GM06990 (cell line): ENCODE results near the gene MCM3AP.
A peak's percentile ranks its signal among the peaks of the same experiment; 100 is the strongest.

Experiments
- DNase-seq: peaks from one replicate; pipeline ENCODE4 v3.0.0-alpha.2; 2011; ENCODE audit not compliant: insufficient read length; ENCODE audit errors: extremely low read depth
- H3K27me3 ChIP-seq: replicated peaks from 2 replicates; pipeline ENCODE4 v1.6.0; 2011; ENCODE audit warnings: low read length; ENCODE audit not compliant: control insufficient read depth, insufficient read depth
- H3K36me3 ChIP-seq: 2 replicates; pipeline ENCODE4 v1.5.1; 2011; ENCODE audit warnings: low read length; ENCODE audit not compliant: control insufficient read depth, insufficient read depth
- H3K4me3 ChIP-seq: replicated peaks from 2 replicates; pipeline ENCODE4 v1.5.1; 2011; ENCODE audit warnings: low read depth, mild to moderate bottlenecking, control low read depth, low read length
- CTCF ChIP-seq: IDR thresholded peaks from 2 replicates; pipeline ENCODE4 v1.5.1; 2011; ENCODE audit warnings: low read length, control low read depth, mild to moderate bottlenecking, inconsistent platforms; ENCODE audit not compliant: insufficient read depth, poor library complexity, severe bottlenecking

Gene MCM3AP

GRCh38 chr21:46287541-46287940 is 2.1 kb upstream of the MCM3AP start:
- Histone ChIP-seq H3K27me3 (no peaks in the 10 kb centered on the region), H3K36me3 (peaks cover 21% of the 10 kb centered on the region), H3K4me3 (peak overlapping the region; percentile 87)
- no peak for DNase-seq
- no peak for TF ChIP-seq CTCF

GRCh38 chr21:46286648-46287002 is 1.2 kb upstream of the MCM3AP start:
- DNase-seq: no peak
- no peak for TF ChIP-seq CTCF
- peaks cover 16% of the 10 kb centered on the region for H3K36me3 ChIP-seq
- H3K4me3 ChIP-seq: peak overlapping the region; percentile 87
- no peaks in the 10 kb centered on the region for H3K27me3 ChIP-seq

GRCh38 chr21:46285761-46286647 is 593 bp upstream of the MCM3AP start, which contains the start of gene YBEY:
Gene YBEY, plus strand, starts transcription at chr21:46286342. Its CDS starts 572 bp downstream, at chr21:46286914.
- Histone ChIP-seq H3K36me3 (peaks cover 12% of the 10 kb centered on the region), H3K4me3 (peak within 1 kb of the TSS; percentile 87), H3K27me3 (no peaks in the 10 kb centered on the region)
- DNase-seq: peak; percentile 95
- peak; percentile 44 for TF ChIP-seq CTCF

- DNase-seq: no peak
Measured at GRCh38 chr21:46284733-46285132, 678 bp downstream of the MCM3AP start.

GRCh38 chr21:46284077-46284644 is 1.2 kb downstream of the MCM3AP start:
- no peak for DNase-seq
- H3K27me3 ChIP-seq: no peaks in the 10 kb centered on the region
- H3K36me3 ChIP-seq: peaks cover 19% of the 10 kb centered on the region
- TF ChIP-seq CTCF: no peak
- peak overlapping the region; percentile 20; the same call in 1 of the 2 replicates for H3K4me3 ChIP-seq

More at GRCh38 chr21:46284733-46285132, 678 bp downstream of the MCM3AP start:
- H3K27me3 ChIP-seq: no peaks in the 10 kb centered on the region
- H3K36me3 ChIP-seq: peaks cover 14% of the 10 kb centered on the region
- no peak for TF ChIP-seq CTCF
- H3K4me3 ChIP-seq: peak overlapping the region; percentile 87
